ENCODE results near the gene MAD1L1.

DNA sequence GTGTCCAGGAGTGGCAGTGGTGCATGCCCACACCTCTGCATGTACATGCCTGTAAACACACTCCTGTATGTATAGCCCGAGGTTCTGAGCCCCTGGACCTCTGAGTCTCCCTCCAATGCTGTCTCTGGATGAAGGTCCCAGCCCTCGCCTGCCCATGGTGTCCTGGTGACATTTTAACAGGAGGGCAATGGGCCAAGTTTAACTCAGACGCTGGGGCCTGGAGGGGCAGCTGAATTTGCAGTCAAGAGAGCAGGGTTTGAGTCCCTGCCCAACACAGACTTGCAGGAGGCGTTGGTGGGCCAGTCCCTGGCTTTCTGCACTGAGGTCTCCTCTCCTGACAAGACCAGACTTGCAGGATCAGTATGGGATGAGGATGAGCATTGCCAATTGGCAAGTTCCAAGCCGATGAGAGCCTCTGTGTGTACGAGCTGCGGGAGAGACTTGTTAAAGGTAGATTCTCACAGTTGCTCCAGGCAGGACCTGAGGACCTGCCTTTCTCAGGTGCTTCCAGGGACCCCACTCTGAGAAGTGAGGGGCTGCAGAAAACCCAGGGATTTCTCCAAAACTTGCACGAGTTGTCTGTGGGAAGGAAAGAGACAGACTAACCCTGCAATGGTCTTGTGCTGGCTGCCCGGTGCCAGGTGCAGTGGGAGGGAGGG, 420.8 kb downstream of the MAD1L1 start:
- TF ChIP-seq, protein P1, sequence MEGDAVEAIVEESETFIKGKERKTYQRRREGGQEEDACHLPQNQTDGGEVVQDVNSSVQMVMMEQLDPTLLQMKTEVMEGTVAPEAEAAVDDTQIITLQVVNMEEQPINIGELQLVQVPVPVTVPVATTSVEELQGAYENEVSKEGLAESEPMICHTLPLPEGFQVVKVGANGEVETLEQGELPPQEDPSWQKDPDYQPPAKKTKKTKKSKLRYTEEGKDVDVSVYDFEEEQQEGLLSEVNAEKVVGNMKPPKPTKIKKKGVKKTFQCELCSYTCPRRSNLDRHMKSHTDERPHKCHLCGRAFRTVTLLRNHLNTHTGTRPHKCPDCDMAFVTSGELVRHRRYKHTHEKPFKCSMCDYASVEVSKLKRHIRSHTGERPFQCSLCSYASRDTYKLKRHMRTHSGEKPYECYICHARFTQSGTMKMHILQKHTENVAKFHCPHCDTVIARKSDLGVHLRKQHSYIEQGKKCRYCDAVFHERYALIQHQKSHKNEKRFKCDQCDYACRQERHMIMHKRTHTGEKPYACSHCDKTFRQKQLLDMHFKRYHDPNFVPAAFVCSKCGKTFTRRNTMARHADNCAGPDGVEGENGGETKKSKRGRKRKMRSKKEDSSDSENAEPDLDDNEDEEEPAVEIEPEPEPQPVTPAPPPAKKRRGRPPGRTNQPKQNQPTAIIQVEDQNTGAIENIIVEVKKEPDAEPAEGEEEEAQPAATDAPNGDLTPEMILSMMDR (conservative IDR thresholded peaks at IDR 0.05; ENCODE audit: low read length): no peak
- no peak for TF ChIP-seq EZH2phosphoT487 (IDR thresholded peaks at IDR 0.05; ENCODE audit: borderline replicate concordance, low read depth, low read length)

Data from OCI-LY7 (cell line).